Urothelium cell line (cell line): ENCODE measurements around the gene AQP12A.
A peak's percentile ranks its signal among the peaks of the same experiment; 100 is the strongest.
"Not testable (repeated sequence)": the region's sequence is repeated elsewhere in the genome, so short reads cannot be mapped to it uniquely, and the experiment has no call there.

ENCODE experiments used
- DNase-seq: peaks from one replicate; pipeline ENCODE4 v3.0.0; 2011; ENCODE audit warnings: low spot score, mixed read lengths
- FAIRE-seq: peaks from 2 replicates; lab custom pipeline; 2011; peaks lifted over from hg19 to GRCh38; lab: Jason Lieb, UNC

Gene AQP12A, protein sequence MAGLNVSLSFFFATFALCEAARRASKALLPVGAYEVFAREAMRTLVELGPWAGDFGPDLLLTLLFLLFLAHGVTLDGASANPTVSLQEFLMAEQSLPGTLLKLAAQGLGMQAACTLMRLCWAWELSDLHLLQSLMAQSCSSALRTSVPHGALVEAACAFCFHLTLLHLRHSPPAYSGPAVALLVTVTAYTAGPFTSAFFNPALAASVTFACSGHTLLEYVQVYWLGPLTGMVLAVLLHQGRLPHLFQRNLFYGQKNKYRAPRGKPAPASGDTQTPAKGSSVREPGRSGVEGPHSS

GRCh38 chr2:240691631-240692420 is at the start of gene AQP12A:
Gene AQP12A, plus strand, starts transcription at chr2:240691866. Its CDS starts 48 bp downstream, at chr2:240691914.
- FAIRE-seq, DNase-seq: not testable (repeated sequence)

GRCh38 chr2:240642061-240642805 is 49.4 kb upstream of the AQP12A start:
- FAIRE-seq (no peak), DNase-seq (no peak)

DNA sequence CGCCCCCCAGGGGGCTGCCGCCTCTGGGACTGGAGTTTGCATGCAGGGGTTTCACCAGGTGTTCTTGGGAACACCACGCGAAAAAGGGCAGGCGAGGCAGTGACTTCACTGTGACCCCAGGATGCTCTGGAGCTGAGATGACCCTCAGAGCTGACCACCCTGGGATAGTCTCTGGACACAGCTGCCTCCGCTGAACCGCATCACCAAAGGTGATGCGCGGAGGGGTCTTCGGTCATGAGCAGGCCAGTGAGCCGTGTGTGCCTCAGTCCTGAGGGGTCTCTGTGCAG is 48.9 kb upstream of the AQP12A start:
- no peak for FAIRE-seq
- DNase-seq: no peak

GRCh38 chr2:240643093-240643810 is 48.4 kb upstream of the AQP12A start:
- FAIRE-seq (no peak), DNase-seq (no peak)

- FAIRE-seq: no peak
- DNase-seq: no peak
These were observed 47.9 kb upstream of the AQP12A start for GRCh38 chr2:240643811-240644150.

- DNase-seq (no peak), FAIRE-seq (no peak)
These were observed 47.5 kb upstream of the AQP12A start for GRCh38 chr2:240644171-240644651.

- FAIRE-seq (no peak), DNase-seq (no peak)
These were observed 46.8 kb upstream of the AQP12A start for GRCh38 chr2:240644859-240645301.

DNA sequence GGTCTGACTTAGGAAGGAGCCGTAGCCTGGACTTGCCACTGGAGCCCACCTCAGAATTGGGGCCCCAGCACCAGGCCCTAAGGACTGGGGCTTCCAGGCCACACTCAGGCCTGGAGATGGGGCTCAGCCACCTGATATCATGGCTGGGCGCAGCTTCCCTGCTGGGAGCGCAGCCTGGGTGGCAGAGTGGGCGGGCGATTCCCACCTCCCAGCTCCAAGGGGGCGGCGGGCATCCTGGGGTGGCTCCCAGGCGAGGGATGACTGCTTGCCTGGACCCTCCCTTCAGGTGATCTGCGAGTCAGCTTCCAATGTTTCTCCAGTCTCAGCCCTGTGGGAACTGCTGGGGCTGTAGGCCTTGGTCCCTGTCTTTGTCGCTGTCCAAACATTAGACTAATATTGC is 46.3 kb upstream of the AQP12A start:
- FAIRE-seq (no peak), DNase-seq (no peak)

DNA sequence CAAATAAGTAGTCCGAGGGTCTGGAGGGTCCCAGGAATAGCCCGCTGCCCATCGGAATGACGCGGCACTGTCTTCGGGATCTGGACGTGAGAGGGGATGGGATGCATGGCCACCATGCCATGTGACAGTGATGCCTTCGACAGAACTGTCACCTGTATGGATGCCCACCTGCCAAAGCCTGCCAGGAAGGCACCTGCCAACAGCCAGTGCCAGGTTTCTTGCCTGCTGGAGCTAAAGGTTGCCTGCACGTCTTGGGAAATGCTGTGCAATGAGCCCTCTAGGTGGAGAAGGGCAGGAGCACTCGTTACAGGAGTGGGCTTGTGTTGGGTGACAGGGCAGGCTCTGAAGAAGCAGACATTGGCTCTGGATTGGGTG is 45.9 kb upstream of the AQP12A start:
- FAIRE-seq: peak; percentile 83
- DNase-seq: no peak

DNA sequence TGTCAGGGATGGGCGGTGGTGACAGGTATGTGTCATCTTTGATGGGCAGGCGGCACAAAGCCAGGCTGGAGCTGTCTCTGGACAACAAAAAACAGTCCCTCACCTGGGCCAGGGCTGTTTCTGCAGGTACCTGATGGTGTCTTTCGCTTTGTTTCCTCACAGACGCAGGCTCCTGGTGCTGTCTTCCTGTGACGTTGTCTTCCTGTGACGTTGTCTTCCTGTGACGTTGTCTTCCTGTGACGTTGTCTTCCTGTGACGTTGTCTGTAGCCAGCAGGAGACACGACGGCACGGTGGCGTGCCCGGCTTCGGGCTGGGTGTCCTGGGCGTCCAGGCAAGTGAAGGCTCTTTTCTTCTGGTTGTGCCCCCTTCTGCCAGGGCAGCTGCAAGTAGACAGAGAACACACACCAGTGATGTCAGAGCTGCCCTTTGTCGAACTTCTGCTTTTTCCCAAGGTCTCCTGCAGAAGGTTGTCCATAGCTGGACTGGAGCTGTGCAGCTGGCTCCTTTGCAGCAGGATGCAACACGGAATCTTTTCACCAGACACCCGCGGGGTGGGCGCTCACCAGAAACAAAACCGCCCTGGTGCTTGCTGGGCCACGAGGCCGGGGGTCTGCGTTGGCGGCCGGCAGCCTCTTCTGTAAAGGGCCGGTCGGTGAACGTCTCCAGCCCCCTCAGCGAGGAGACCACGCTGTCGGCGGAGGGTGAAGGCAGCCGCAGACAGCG is 45.3 kb upstream of the AQP12A start:
- peak; percentile 40 for DNase-seq
- FAIRE-seq: peak; percentile 86

- FAIRE-seq (no peak), DNase-seq (no peak)
These were observed 44.7 kb upstream of the AQP12A start for GRCh38 chr2:240646900-240647502.

DNA sequence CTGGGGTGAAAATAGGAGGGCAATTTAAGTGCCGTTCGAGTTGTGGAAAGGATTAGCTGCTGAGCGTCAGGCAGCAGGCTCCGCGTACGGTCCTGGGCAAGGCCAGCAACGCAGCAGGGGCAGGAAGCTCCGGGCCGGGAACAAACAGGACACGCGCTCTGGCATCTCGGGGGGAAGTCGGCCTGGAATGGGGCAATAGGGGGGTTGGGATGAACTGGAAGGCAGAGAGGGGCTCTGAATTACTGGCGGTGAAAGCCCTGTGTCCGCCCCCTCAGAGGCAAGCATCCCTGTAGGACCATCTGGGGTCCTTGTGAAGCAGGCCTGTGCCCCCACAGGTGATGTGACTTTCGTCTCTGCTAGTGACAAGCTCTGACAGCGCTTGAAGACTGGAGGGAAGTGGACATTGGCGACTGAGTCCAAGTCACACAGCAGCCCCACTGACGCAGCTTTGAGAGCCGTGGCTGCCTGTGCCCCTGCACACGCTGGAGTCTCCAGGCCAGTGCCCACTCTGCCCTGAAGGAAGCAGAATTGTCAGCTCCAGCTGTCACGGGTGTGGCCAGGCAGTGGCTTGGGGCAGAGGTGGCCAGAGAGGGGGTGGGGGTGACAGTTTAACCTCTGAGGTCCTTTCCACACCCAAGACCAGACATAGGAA is 44.0 kb upstream of the AQP12A start:
- no peak for DNase-seq
- FAIRE-seq: no peak

GRCh38 chr2:240648155-240648649 is 43.5 kb upstream of the AQP12A start:
- DNase-seq (no peak), FAIRE-seq (no peak)

DNA sequence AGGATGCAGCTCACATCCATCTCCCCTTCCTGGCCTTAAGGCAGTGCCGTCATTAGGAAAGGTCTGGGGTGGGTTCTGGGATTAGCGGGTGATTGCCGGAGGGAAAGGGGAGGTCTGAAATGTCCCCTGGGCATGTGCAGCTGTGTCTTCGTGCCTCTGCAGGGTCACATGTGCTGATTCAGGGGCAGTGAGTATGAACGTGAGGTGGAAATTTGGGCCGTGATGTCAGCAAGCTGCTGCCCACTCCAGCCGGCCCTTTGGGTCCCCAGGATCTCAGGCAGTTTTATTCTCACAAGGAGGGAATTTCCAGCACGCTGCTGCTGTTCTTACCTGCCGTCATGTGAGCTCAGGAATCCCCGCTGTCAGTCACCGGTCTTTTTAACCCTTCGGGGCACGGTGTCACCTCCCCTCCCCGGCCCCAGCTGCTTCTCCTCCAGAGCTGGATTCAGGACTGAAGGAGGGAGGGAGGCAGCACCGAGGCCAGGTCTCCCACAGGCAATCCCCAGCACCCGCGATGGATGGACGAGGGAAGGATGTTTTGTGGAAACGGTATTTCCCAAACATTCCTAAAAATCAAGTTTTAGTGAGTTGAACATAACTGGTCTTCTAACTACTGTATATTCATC is 42.9 kb upstream of the AQP12A start:
- FAIRE-seq (no peak), DNase-seq (peak; percentile 1)

DNA sequence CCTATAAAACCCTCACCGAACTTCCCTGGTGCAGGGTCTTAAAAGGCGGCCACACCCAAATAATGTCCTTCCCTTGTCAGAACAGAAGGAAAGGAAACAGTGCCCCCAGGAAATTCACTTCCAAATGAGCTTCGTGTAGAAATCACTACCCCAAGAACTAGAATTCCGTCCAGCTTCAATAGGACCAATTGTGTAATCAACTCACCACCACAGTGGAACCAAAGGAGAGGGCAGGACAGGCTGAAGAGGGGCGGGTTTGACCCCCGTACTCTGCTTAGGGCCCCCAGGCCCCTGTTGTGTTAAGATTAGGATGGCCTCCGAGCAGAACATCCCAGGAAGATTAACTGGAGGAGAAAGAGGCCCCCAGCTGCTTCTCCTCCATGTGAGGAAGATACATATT is 42.3 kb upstream of the AQP12A start:
- no peak for DNase-seq

DNA sequence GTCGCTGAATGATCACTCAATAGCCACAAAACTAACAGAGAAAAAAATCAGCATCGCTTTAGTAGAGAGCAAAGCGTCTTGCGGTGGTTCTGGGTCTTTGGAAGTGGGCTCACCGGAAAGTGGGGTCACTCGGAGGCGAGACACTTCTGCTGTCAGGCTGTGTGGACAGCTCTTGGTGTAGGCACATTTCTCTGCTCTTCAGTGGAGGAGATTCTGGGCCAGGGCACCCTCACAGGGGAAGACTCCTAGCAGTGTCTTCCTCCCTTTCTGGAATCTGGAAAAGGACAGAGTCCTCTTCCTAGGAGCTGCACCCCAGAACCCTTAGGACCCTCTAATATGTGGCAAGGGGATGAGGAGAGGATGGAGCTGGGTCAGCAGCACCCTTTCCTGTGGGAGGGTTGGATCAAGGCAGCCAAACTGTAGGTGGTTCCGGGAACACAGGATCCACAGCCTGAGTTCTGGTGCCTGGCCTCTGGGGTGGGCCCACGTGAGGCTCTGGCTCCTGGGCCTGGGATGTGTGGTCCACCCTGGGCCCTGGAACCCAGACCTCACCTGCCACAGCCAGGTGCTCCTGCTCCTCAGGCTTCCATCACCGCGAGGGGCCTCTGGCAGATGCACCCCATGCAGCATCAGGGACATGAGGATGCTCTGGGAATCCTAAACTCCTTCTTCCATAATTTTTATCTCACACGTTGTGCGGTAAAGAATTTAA is 41.3 kb upstream of the AQP12A start:
- DNase-seq (peak; percentile 1), FAIRE-seq (no peak)

More for the DNA sequence above, 42.3 kb upstream of the AQP12A start:
- no peak for FAIRE-seq

DNA sequence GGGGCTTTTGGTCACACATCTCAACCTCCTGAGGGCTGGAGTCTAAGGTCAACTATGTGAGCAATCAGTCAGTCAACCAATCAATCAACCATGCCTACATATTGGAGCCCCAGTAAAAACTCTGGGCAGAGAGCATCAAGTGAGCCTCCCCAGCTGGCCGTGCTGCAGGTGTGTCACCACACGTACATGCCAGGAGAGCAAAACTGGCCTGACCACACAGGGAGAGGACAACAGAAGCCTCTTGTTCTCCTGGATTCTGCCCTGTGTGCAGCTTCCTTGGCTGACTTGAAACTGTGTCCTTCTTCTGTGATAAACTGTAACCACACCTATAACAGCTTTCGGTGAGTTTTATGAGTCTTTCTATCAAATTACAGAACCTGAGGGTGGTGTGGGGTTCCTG is 40.5 kb upstream of the AQP12A start:
- FAIRE-seq: no peak
- DNase-seq: peak; percentile 21
